Measurements from ENCODE around the gene POLR2L.

DNA sequence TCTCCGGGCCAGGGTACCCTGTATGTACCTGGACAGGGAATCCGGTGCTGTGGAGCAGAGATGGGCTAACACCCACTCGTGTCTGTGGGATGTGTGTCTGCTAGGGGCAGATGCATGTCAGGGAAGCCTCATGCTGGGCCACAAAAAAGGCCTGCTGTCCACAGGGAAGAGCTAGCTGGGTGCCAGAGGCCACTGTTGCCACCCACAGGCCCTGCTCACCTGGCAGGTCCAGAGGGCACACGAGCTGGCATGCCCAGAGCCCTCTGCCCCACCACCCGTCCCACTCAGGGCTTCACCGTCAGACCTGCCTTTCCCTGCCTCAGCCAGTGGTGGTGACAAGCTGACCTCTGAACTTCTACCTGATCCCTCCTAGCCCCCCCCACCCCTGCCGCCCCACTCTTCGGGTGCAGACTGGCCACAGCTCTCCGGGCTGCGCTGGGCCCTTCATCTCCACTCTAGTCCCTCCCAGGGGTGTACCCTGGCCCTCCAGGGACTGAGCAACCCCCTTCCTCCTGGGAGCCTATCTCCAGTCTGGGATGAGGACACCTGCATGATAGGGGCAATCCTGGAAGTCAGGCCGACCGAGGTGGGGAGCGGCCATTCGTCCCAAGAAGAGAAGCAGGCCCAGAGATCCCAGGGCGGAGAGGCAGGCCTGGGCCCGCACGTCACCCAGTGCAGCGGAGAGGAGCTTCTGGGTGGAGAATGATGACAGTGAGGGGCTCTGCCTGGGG is 45.6 kb downstream of the POLR2L start:
- TF ChIP-seq, protein P1, sequence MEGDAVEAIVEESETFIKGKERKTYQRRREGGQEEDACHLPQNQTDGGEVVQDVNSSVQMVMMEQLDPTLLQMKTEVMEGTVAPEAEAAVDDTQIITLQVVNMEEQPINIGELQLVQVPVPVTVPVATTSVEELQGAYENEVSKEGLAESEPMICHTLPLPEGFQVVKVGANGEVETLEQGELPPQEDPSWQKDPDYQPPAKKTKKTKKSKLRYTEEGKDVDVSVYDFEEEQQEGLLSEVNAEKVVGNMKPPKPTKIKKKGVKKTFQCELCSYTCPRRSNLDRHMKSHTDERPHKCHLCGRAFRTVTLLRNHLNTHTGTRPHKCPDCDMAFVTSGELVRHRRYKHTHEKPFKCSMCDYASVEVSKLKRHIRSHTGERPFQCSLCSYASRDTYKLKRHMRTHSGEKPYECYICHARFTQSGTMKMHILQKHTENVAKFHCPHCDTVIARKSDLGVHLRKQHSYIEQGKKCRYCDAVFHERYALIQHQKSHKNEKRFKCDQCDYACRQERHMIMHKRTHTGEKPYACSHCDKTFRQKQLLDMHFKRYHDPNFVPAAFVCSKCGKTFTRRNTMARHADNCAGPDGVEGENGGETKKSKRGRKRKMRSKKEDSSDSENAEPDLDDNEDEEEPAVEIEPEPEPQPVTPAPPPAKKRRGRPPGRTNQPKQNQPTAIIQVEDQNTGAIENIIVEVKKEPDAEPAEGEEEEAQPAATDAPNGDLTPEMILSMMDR (IDR thresholded peaks at IDR 0.05): no peak
- TF ChIP-seq POLR2A (IDR thresholded peaks at IDR 0.05): no peak
- TF ChIP-seq POLR2AphosphoS5 (IDR thresholded peaks at IDR 0.05): no peak
